HG02970 (cell line): ENCODE data around the gene ADAMTS17.
A peak's percentile ranks its signal among the peaks of the same experiment; 100 is the strongest.

Experiments used
- ATAC-seq: cut with Tn5 transposase; IDR thresholded peaks from one replicate; pipeline ENCODE4 v1.9.1; 2021; ENCODE audit warnings: mild to moderate bottlenecking, moderate library complexity, moderate number of reproducible peaks; ENCODE audit not compliant: unreplicated experiment, low FRiP score

ADAMTS17 gene, protein sequence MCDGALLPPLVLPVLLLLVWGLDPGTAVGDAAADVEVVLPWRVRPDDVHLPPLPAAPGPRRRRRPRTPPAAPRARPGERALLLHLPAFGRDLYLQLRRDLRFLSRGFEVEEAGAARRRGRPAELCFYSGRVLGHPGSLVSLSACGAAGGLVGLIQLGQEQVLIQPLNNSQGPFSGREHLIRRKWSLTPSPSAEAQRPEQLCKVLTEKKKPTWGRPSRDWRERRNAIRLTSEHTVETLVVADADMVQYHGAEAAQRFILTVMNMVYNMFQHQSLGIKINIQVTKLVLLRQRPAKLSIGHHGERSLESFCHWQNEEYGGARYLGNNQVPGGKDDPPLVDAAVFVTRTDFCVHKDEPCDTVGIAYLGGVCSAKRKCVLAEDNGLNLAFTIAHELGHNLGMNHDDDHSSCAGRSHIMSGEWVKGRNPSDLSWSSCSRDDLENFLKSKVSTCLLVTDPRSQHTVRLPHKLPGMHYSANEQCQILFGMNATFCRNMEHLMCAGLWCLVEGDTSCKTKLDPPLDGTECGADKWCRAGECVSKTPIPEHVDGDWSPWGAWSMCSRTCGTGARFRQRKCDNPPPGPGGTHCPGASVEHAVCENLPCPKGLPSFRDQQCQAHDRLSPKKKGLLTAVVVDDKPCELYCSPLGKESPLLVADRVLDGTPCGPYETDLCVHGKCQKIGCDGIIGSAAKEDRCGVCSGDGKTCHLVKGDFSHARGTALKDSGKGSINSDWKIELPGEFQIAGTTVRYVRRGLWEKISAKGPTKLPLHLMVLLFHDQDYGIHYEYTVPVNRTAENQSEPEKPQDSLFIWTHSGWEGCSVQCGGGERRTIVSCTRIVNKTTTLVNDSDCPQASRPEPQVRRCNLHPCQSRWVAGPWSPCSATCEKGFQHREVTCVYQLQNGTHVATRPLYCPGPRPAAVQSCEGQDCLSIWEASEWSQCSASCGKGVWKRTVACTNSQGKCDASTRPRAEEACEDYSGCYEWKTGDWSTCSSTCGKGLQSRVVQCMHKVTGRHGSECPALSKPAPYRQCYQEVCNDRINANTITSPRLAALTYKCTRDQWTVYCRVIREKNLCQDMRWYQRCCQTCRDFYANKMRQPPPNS

DNA sequence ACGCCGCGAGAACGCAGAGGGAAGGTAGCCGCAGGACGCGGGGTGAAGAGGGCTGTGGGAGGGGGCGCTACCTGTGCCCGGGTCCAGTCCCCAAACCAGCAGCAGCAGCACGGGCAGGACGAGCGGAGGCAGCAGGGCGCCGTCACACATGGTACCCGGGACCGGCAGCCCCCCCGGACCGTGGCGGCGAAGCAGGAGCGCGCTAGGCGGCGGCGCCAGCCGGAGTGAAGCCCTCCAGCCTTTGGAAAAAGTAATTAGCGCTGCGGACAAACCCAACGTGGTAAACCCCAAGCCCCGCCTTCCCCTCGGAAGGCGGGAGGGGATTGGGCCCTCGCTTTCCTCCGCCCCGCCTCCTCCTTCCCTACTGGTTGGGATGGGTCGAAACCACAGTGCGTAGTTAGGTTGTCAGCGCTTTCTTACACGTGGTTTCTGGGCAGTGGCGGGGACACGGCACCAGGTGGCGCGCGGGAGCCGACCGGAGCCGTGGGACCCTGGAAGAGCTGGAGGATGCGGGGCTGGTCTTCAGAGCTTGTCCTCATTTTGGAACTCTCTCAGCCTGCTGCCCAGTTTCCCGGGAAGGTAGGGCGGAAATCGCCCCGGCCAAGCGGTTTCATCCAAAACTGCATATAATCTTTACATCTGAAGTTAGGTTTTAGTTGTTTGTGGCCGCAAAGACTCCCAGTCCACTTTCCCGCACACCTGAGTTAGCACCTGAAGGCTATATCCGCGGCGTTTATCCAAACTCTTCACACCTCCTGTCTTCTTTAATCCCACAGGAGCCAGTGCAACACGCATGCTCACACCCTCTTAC is at the start of gene ADAMTS17:
TSS of gene ADAMTS17 (minus strand) at position 226 of the 811 bp plus-strand sequence. CDS start at position 150, 76 bp downstream.
- ATAC-seq, result peak; percentile 81

DNA sequence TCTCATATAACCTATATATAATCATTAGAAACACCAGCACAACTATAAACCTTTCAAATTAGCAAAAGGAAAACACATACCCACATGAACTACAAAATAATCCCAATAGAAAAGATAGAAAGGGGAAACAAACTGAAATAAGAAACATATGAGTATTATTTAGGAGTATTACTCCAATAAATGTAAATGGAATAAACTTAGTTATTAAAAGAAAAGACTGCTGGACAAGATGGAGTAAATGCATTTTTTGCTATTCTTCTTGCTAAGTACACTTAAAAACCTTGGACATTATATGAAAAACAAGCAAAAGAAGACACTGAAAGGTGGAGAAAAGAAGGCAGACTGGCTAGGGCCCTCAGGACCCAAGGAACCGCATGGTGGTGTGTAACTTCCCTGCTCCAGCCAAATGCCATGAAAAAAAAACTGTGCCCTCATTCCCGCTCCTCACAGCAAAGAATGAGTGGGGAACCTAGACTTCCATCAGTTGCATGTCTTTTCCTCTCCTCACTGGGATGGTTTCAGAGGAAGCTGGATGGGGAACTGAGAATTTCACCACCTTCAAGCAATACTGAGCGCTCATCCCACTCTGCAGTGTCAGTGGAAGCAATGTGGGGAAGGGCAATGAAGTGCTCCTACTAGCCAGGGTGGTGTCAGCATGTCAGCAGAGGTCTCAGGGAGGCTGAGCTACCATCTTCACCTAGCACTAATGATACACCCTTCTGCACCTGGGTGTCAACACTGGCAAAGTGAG is 43.7 kb upstream of the ADAMTS17 start:
- no peak for ATAC-seq

DNA sequence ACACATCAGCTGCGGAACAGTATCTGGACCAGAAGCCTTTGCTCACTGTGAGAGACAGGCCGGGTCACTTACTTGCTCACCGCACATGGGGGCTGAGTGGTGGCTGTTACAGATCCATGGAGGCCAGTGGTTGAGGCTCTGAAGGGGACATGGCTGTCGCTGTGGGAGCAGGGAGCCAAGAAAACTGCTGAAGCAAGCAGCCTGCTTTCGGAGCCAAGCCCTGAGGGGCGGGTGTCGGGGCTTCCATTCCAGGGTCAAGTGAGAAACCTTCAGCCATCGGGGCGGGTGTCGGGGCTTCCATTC is 42.3 kb upstream of the ADAMTS17 start:
- ATAC-seq, result no peak

DNA sequence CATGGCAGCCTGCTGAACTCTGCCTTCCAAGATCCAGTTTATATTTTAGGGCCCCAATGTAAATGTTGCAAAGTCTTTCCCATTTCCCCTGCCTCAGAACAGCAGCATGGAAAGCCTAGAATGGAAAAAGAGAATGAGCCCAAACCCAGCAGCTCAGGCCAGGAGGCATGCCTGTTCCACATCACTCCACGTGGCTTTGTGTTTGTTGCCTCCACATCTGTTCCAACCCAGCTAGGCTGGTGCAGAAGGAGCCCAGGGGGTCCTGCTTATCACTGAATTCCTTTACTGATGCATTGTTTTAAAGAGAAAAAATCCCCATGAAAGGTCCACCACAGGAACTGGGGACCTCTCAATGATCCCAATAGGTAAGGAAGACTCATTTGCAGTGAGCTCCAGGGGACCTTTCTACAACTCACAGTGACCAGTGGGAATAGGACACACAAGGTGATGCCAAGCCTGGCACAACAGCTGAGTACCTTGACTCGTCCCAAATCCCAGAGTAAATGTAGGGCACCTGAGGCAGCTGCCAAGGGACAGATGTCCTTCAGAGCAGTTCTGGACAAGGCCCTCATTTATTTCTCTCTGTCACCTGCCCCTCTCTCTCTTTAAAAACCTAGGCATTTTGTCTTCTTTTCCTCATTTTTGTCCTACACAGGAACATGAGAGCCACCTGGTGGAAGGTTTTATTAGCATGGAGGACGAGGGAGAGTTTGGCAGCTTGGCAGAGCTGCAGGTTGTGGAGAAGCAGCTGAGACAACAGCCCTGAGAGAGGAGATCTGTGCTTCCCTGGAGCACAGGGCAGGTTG is 41.7 kb upstream of the ADAMTS17 start:
- ATAC-seq, result no peak

DNA sequence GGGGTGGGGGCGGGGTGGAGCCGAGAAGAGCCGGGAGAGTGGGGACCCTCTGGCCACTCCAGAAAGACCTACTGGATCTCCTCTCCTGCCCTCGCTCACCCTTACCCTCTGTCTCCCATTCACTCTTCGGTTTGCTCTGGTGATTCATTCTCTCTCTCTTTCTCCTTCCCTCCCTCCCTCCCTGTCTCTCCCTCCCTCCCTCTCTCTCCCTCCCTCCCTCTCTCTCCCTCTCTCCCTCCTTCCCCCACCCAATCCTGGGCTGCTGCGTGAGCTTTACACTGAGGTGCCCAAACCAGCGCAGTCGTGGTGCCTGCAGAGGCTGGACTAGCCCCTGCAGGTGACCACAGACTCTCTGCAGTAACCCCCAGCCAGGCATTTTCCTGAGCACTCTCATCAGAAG is 32.2 kb upstream of the ADAMTS17 start:
- ATAC-seq, result no peak

DNA sequence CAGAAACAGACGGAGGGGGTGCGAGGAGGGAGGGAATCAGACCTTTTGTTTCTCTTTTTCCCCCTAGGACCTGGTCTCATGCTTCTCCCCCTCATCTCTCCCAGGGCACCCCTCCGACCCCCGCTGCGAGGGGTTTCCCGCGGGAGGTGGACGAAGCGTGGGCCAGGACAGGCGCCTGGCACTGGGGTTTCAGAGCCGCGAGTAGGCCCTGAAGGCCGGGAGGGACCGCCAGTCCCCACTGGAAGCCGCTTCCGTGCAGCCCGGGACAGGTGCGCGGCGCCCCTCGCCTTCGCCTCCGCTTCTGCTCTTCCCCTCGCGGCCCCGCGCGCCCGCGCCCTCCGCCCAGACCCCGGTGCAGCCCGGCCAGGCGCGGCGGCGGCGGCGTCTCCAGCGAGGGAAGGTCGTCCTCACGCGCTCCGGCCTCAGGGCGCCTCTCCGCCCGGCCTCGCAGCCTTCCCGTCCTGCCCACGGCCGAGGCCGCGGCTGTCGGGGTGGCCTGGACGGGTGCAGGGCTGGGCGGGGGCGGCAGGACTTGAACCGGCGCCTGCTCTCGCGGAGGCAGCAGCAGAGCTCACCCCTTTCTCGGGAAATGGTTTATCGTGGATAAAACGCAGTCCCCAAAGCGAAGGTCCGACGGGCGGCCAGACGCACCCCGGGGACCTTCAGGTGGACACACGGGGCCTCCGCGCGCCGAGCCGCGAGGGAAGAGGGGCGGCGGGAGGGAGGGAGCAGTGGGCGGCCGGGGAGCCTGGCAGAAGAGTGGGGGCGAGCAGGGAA is 31.5 kb upstream of the ADAMTS17 start:
- ATAC-seq, result no peak

DNA sequence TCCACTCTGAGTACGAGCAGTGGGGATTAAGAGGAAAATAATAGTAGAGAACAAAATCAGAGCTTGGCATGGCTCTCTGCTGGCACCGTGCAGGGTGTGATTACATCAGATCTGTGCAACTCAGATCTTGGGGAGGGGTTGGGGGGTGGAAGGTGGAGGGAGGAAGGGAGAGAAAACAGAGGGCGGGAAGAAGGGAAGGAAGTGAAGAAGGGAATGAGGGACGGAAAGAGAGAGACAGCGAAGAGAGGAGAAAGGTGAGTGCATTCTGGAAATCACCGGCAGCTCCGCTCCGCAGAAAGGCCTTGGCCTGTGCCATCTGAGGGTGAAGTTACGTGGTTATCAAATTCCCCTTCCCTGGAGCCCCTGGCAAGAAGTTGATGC is 31.0 kb upstream of the ADAMTS17 start:
- ATAC-seq, result no peak

DNA sequence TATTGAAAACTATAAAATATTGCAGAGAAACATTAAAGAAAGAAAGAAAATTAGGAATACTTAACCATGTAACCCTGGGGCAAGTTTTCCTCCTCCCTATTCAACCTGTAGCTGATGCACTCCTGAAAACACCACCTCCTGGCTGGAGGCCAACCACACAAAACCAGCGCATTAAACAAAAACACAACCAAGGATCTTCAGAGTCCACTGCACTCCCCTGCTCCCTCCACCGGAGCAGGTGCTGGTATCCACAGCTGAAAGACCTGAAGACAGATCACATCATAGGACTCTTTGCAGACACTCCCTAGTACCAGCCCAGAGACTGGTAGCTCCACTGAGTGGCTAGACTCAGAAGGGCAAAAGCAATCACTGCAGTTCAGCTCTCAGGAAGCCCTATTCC is 13.6 kb upstream of the ADAMTS17 start:
- ATAC-seq, result no peak

DNA sequence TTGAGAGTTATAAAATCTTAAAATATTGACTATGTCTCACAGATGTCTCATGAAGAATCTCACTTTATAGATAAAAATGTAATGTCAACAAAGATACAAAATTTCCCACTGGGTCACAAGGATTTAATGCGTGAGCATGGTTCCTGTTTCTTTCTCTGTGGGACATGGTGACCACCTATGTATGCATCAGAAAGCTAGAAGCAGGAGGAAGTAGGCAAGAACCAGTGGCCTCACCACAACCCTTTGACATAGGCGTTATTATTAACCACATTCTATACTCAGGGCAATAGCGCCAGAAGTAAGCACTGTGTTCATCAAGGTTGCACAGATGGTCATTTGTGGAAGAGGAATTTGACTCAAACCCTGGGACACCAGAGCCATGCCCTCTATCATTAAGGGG is 11.7 kb upstream of the ADAMTS17 start:
- ATAC-seq, result no peak

DNA sequence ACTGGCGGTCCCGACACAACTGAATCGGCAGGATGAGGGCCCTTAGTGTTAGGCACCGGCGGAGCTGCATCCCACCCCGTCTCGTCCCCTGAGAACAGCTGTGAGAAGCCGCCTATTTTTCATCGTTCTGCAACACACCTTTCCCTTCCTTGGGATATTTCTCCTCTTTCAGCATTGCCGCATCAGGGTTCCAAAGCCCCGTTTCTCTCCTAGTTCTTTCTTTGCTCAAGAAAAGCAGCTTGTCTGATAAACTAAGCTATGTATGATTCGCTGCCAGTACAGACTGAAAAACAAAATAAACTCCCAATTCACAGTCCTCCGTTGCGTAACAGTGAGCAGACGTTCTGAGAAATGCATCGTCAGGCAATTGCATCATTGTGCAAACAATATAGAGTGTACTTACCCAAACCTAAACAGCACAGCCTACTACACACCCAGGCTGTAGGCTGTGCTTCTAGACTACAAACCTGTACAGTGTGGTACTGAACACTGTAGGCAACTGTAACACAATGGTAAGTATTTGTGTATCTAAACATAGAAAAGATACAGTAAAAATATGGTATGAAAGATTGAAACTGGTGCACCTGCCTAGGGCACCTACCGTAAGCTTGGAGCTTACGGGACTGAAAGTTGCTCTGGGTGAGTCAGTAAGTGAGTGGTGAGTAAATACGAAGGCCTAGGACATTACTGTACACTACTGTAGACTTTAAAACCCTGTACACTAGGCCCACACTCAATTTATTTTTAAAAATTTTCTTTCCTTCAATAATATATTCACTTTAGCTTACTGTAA is 8.9 kb upstream of the ADAMTS17 start:
- no peak for ATAC-seq

DNA sequence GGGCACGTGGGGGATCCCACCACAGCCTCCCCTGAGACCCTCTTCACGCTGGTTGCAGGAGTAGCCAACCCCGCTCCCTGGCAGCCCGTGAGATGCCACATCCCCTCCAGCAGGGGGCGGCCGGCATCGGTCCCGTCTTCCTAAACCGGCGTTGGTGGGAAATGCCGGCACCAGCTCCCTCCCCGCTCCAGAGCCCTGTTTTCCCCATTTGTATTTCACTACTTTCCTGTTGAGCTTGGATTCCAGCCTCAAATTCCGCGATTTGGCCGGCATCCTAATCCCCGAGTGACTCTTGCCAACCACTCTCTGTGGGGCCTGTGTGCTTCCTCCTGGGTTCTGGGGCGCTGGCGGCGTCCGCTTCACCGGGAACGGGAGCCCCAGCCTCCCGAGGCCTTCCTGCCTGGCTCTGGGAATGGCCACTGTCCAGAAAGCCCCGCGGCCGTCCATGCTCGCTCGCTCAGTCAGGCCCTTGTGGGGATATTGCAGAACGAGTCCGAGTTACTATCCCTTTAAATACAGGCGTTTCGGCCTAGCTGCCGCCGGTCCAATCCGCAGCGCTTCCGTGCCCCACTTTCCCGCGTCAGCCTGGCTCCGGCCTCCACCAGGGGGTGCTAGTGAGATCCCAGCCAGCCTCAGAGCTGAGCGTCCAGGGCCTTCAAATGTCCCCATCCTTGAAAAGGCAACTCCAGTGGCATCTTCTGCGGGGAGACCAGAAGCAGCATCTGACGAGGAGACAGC is 8.1 kb upstream of the ADAMTS17 start:
- peak; percentile 91 for ATAC-seq

DNA sequence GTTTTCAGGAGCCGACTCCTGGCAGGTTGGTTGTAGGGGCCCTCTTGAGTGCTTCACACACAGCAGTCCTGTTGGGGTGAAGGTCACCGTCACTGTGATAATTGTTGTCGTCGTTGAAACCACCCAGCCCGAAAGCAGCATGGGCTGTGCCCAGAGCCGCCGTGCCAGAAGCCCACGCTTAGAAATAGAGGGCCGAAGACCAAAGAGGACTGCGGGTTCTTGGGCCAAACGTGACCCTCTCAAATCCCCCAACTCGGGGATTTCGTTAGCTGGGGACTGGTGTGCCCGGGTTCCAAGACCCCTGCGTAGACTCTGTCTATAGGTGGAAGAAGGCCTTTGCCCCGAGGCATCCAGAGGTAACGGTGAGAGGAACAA is 7.5 kb upstream of the ADAMTS17 start:
- no peak for ATAC-seq

DNA sequence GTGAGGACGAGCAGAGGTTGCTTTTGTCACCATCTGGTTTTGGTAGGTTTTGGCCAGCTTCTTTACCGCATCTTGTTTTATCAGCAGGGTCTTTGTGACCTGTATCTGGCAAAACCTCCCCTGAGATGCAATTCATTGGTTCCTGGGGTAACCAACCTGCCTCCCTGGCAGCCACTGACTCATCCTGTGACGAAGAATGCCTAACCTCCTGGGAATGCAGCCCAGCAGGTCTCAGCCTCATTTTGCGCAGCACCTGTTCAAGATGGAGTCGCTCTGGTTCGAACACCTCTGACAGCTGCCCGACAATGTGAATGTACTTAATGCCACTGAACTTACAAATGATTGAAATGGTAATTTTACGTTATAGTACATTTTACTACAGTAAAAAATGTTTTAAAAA is 6.8 kb upstream of the ADAMTS17 start:
- no peak for ATAC-seq

DNA sequence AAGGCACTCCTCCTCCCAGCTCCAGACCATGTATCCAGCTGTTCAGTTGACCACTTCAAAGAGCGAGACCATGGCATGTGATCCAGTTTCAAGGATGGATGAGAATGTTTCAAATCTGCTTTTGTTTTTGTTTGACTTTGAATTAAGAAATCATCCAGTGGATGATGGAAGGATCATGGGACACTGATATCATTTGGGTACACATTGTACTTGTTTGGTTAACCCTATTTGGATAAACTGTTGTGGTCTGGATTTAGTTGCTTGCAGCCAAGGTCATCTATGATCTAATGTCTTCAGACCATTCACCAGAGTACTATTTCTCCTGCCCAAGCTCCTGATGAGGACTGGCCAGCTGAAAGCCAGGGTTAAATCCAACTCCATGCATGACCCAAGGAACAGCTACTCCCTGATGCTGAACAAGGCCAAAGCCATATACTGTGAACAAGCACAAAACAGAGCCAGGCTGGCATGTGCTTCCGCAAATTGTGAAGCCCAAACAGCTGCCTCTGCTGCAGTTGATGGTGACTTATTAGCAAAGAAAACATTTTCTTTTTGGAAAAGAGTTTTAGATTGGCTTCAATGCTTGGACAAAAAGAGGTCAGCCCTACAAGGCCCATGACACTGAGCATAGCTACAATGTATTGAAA is 5.2 kb upstream of the ADAMTS17 start:
- no peak for ATAC-seq

DNA sequence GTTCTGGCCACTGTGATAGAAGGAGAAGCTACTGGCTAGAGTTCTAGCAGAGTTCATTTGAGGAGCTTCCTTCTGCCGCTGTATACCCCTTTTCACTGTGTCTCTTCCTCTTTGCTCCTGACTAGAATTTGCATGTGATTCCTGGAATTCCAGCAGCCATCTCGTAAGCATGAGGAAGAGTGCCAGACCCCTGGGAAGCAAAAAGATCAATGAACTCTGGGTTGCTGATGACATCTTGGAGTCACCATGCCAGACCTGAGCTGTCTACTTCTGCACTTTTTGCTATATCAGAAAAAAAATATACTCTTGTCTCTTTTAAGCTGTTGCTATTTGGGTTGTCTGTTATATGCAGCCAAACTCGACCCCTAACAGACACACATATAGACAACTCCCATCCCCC is 3.7 kb upstream of the ADAMTS17 start:
- ATAC-seq, result no peak

DNA sequence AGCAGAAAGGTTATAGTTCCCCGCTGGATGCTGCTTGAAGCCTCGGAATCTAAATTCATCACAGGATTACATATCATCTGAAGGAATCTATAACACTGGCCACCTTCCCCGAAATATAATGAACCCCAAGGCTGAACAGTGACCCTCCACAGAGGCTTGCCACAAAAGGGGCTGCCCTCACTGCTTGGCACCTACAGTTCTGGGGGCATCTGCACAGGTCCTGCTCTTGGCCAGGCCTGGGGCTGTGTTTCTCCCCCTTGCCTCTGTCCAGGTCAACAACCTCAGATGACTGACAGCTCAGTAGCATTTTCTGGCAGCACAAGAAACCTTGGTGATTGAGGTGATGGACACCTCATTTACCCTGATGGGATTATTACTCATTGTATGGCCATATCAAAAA is 1.5 kb upstream of the ADAMTS17 start:
- ATAC-seq, result no peak
